HCT116 (cell line): Measurements from ENCODE around the gene ANKFN1.

Experiments
- EGR1 ChIP-seq: IDR thresholded peaks from 2 replicates; pipeline ENCODE4 v1.6.1; 2012; ENCODE audit warnings: low read depth
- ELF1 ChIP-seq: IDR thresholded peaks from 2 replicates; pipeline ENCODE4 v1.6.1; 2012; ENCODE audit warnings: low read depth, borderline replicate concordance
- EZH2 ChIP-seq: fragments of 200-600 bp; sonication (generic); IDR thresholded peaks from 2 replicates; pipeline ENCODE4 v1.6.1; 2017; ENCODE audit warnings: antibody characterized with exemption, mixed run types
- EZH2phosphoT487 ChIP-seq: fragments of 200-600 bp; IDR thresholded peaks from 2 replicates; pipeline ENCODE4 v1.6.1; 2018; ENCODE audit warnings: antibody characterized with exemption, borderline replicate concordance
- FOSL1 ChIP-seq: IDR thresholded peaks from 2 replicates; pipeline ENCODE4 v1.6.1; 2012; ENCODE audit warnings: low read depth
- POLR2A ChIP-seq: IDR thresholded peaks from 2 replicates; pipeline ENCODE4 v1.7.0; 2011; ENCODE audit warnings: borderline replicate concordance; ENCODE audit not compliant: insufficient read depth, insufficient read length; ENCODE audit errors: extremely low read depth
- POLR2AphosphoS5 ChIP-seq: IDR thresholded peaks from 2 replicates; pipeline ENCODE4 v1.6.1; 2011; ENCODE audit warnings: mild to moderate bottlenecking, low read depth, low read length, moderate library complexity
- RAD21 ChIP-seq: IDR thresholded peaks from 2 replicates; pipeline ENCODE4 v1.6.1; 2012; ENCODE audit warnings: low read depth, mild to moderate bottlenecking
- SP1 ChIP-seq: IDR thresholded peaks from 2 replicates; pipeline ENCODE4 v1.6.1; 2012; ENCODE audit warnings: low read depth
- YY1 ChIP-seq: IDR thresholded peaks from 2 replicates; pipeline ENCODE4 v1.6.1; 2011; ENCODE audit warnings: low read length, low read depth, moderate library complexity, mild to moderate bottlenecking; ENCODE audit not compliant: insufficient replicate concordance; ENCODE audit errors: extremely low read depth
- TF ChIP-seq, protein P1 (sequence below), 3 experiments: fragments of 200-600 bp in 1 of 3; sonication (generic) in 1 of 3; IDR thresholded peaks in 2 of 3; conservative IDR thresholded peaks in 1 of 3; 2 replicates each; pipeline ENCODE4 v1.5.1; 2012 to 2017; ENCODE audit warnings: low read depth in 2 of 3, low read length in 2 of 3, antibody characterized with exemption in 1 of 3, borderline replicate concordance in 1 of 3, control low read depth in 1 of 3, mild to moderate bottlenecking in 1 of 3, mixed read lengths in 1 of 3, mixed run types in 1 of 3, moderate library complexity in 1 of 3; ENCODE audit not compliant: insufficient read depth in 1 of 3
- TF ChIP-seq, protein P2 (sequence below): IDR thresholded peaks from 2 replicates; pipeline ENCODE4 v1.6.1; 2012
- TF ChIP-seq, protein P3 (sequence below): IDR thresholded peaks from 2 replicates; pipeline ENCODE4 v1.6.1; 2012

DNA sequence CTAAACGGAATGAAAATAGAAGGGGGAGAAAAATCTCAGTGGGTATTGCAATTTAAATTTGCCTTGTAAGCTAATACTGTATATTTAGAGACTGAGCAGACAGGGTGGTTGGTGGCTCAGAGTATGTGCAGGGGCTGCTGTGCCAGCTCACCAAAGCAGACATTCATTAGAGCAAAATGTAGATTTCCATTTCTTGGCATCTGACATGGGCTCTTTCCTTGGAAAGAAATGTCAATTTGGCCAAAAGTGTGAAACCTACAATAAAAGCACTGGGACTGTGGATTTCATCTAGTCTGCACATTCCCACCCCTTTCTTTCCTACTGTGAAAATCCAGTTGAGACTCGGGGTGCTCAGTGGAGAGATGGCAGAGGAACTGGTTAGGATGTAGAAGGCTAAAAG lies 295.1 kb downstream of the ANKFN1 start:
- TF ChIP-seq EZH2 (no peak), POLR2A (no peak), YY1 (no peak), EGR1 (no peak), ELF1 (no peak), RAD21 (no peak), EZH2phosphoT487 (no peak), SP1 (no peak), FOSL1 (no peak), POLR2AphosphoS5 (no peak)
- TF ChIP-seq, protein P1, sequence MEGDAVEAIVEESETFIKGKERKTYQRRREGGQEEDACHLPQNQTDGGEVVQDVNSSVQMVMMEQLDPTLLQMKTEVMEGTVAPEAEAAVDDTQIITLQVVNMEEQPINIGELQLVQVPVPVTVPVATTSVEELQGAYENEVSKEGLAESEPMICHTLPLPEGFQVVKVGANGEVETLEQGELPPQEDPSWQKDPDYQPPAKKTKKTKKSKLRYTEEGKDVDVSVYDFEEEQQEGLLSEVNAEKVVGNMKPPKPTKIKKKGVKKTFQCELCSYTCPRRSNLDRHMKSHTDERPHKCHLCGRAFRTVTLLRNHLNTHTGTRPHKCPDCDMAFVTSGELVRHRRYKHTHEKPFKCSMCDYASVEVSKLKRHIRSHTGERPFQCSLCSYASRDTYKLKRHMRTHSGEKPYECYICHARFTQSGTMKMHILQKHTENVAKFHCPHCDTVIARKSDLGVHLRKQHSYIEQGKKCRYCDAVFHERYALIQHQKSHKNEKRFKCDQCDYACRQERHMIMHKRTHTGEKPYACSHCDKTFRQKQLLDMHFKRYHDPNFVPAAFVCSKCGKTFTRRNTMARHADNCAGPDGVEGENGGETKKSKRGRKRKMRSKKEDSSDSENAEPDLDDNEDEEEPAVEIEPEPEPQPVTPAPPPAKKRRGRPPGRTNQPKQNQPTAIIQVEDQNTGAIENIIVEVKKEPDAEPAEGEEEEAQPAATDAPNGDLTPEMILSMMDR (IDR thresholded peaks at IDR 0.05 in 2 of 3, conservative IDR thresholded peaks at IDR 0.05 in 1 of 3; ENCODE audit: borderline replicate concordance in 1 of 3, insufficient read depth in 1 of 3, low read depth in 2 of 3, low read length in 2 of 3) = no peak
- TF ChIP-seq, protein P2, sequence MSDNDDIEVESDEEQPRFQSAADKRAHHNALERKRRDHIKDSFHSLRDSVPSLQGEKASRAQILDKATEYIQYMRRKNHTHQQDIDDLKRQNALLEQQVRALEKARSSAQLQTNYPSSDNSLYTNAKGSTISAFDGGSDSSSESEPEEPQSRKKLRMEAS = no peak
- TF ChIP-seq, protein P3, sequence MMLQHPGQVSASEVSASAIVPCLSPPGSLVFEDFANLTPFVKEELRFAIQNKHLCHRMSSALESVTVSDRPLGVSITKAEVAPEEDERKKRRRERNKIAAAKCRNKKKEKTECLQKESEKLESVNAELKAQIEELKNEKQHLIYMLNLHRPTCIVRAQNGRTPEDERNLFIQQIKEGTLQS = no peak
